WI38 (cell line): ENCODE measurements around the gene SPR.

Source experiments
- H3K4me3 ChIP-seq: 2 replicates; pipeline ENCODE4 v1.5.1; 2011; ENCODE audit warnings: low read depth, mild to moderate bottlenecking, control low read depth, low read length
- CTCF ChIP-seq: IDR thresholded peaks from 2 replicates; pipeline ENCODE4 v1.5.1; 2012; ENCODE audit warnings: low read depth, mild to moderate bottlenecking, control low read depth, low read length

The SPR gene

GRCh38 chr2:72916743-72917137 is 29.5 kb downstream of the SPR start:
- no peak overlapping the region for H3K4me3 ChIP-seq
- no peak for TF ChIP-seq CTCF

- no peak for TF ChIP-seq CTCF
- no peak within 1 kb of the TSS for H3K4me3 ChIP-seq
Measured at GRCh38 chr2:72917138-72917876, 30.1 kb downstream of the SPR start, which contains the start of gene EMX1. Gene EMX1 (plus strand): TSS chr2:72917519. CDS start chr2:72917853, 334 bp downstream.

GRCh38 chr2:72917877-72918553 is 30.8 kb downstream of the SPR start:
- H3K4me3 ChIP-seq: no peak overlapping the region
- no peak for TF ChIP-seq CTCF

GRCh38 chr2:72919414-72920317 is 32.5 kb downstream of the SPR start:
- no peak for TF ChIP-seq CTCF
- H3K4me3 ChIP-seq: peak overlapping the region; percentile 32; the same call in 1 of the 2 replicates

- H3K4me3 ChIP-seq: peak overlapping the region; percentile 32
- TF ChIP-seq CTCF: no peak
Measured at GRCh38 chr2:72920318-72921087, 33.3 kb downstream of the SPR start.

GRCh38 chr2:72921088-72921851 is 34.1 kb downstream of the SPR start:
- TF ChIP-seq CTCF: no peak
- no peak overlapping the region for H3K4me3 ChIP-seq
